Measurements from ENCODE around the gene SLC10A1.

SLC10A1 gene

GRCh38 chr14:69796797-69797500 is at the start of gene SLC10A1:
Gene SLC10A1, minus strand, starts transcription at chr14:69797241. Its CDS starts 86 bp downstream, at chr14:69797155.
- TF ChIP-seq CTCF (conservative IDR thresholded peaks at IDR 0.05): no peak
- TF ChIP-seq ZFX (IDR thresholded peaks at IDR 0.05): no peak
- H3K27ac ChIP-seq: no peak within 1 kb of the TSS

- TF ChIP-seq CTCF (conservative IDR thresholded peaks at IDR 0.05) (no peak), ZFX (IDR thresholded peaks at IDR 0.05) (no peak)
Observed at GRCh38 chr14:69845787-69846186, 48.7 kb upstream of the SLC10A1 start.

GRCh38 chr14:69845050-69845581 is 48.1 kb upstream of the SLC10A1 start:
- TF ChIP-seq CTCF (conservative IDR thresholded peaks at IDR 0.05): no peak
- H3K27ac ChIP-seq: no peak overlapping the region

More at GRCh38 chr14:69845787-69846186, 48.7 kb upstream of the SLC10A1 start:
- H3K27ac ChIP-seq: no peak overlapping the region

- no peak overlapping the region for H3K27ac ChIP-seq
- TF ChIP-seq CTCF (conservative IDR thresholded peaks at IDR 0.05) (no peak), ZFX (IDR thresholded peaks at IDR 0.05) (no peak)
Observed at GRCh38 chr14:69844171-69844570, 47.1 kb upstream of the SLC10A1 start.

GRCh38 chr14:69842686-69843420 is 45.8 kb upstream of the SLC10A1 start:
- TF ChIP-seq ZFX (IDR thresholded peaks at IDR 0.05) (no peak), CTCF (conservative IDR thresholded peaks at IDR 0.05) (no peak)

GRCh38 chr14:69841656-69842055 is 44.6 kb upstream of the SLC10A1 start:
- TF ChIP-seq ZFX (IDR thresholded peaks at IDR 0.05) (no peak), CTCF (conservative IDR thresholded peaks at IDR 0.05) (no peak)
- no peak overlapping the region for H3K27ac ChIP-seq

More at GRCh38 chr14:69842686-69843420, 45.8 kb upstream of the SLC10A1 start:
- no peak overlapping the region for H3K27ac ChIP-seq

GRCh38 chr14:69839661-69840060 is 42.6 kb upstream of the SLC10A1 start:
- TF ChIP-seq CTCF (conservative IDR thresholded peaks at IDR 0.05) (no peak), ZFX (IDR thresholded peaks at IDR 0.05) (no peak)
- H3K27ac ChIP-seq: no peak overlapping the region

Measured in C4-2B (cell line).